MM.1S (cell line): ENCODE measurements around the gene EPN1.
A peak's percentile ranks its signal among the peaks of the same experiment; 100 is the strongest.

Experiments used
- DNase-seq: peaks from one replicate; pipeline ENCODE4 v3.0.0-alpha.2; 2015
- H2AFZ ChIP-seq: fragments of 300-600 bp; sonication (generic); 2 replicates; pipeline ENCODE4 v1.6.0; 2016; ENCODE audit warnings: antibody characterized with exemption, low read length
- H3F3A ChIP-seq: fragments of 300-600 bp; sonication (generic); 2 replicates; pipeline ENCODE4 v1.6.1; 2016; ENCODE audit warnings: mild to moderate bottlenecking, antibody characterized with exemption, low read length, moderate library complexity, mixed read lengths; ENCODE audit not compliant: insufficient read depth
- H3K27ac ChIP-seq: fragments of 300-600 bp; sonication (generic); 2 replicates; pipeline ENCODE4 v1.5.1; 2016; ENCODE audit warnings: mild to moderate bottlenecking, low read length
- H3K27me3 ChIP-seq: fragments of 300-600 bp; sonication (generic); replicated peaks from 2 replicates; pipeline ENCODE4 v1.6.0; 2016; ENCODE audit warnings: low read length; ENCODE audit not compliant: insufficient read depth
- H3K36me3 ChIP-seq: fragments of 300-600 bp; sonication (generic); replicated peaks from 2 replicates; pipeline ENCODE4 v1.6.1; 2016; ENCODE audit warnings: mild to moderate bottlenecking, low read length, mixed read lengths; ENCODE audit not compliant: insufficient read depth
- H3K4me1 ChIP-seq: fragments of 300-600 bp; sonication (generic); 2 replicates; pipeline ENCODE4 v1.6.1; 2016; ENCODE audit warnings: low read length, mixed read lengths
- H3K4me2 ChIP-seq: fragments of 300-600 bp; sonication (generic); 2 replicates; pipeline ENCODE4 v1.6.0; 2016; ENCODE audit warnings: low read depth, low read length
- H3K4me3 ChIP-seq: fragments of 300-600 bp; sonication (generic); 2 replicates; pipeline ENCODE4 v1.5.1; 2016; ENCODE audit warnings: low read length, mixed read lengths
- H3K79me2 ChIP-seq: fragments of 300-600 bp; sonication (generic); 2 replicates; pipeline ENCODE4 v1.6.1; 2016; ENCODE audit warnings: mixed run types, low read length, mixed read lengths
- H3K9ac ChIP-seq: fragments of 300-600 bp; sonication (generic); 2 replicates; pipeline ENCODE4 v1.6.1; 2016; ENCODE audit warnings: low read length, mixed read lengths
- H3K9me2 ChIP-seq: fragments of 300-600 bp; sonication (generic); replicated peaks from 2 replicates; pipeline ENCODE4 v1.6.1; 2016; ENCODE audit warnings: mild to moderate bottlenecking, low read length, mixed read lengths; ENCODE audit not compliant: insufficient read depth
- H3K9me3 ChIP-seq: fragments of 300-600 bp; sonication (generic); replicated peaks from 2 replicates; pipeline ENCODE4 v1.6.1; 2016; ENCODE audit warnings: mild to moderate bottlenecking, low read length, mixed read lengths; ENCODE audit not compliant: insufficient read depth
- H4K20me1 ChIP-seq: fragments of 300-600 bp; sonication (generic); 2 replicates; pipeline ENCODE4 v1.6.1; 2016; ENCODE audit warnings: mild to moderate bottlenecking, low read length, moderate library complexity, mixed read lengths; ENCODE audit not compliant: insufficient read depth
- EZH2 ChIP-seq: fragments of 300-600 bp; sonication (generic); optimal IDR thresholded peaks from 2 replicates; pipeline ENCODE3; 2017; ENCODE audit warnings: low read depth, mild to moderate bottlenecking, antibody characterized with exemption, low read length, mixed read lengths
- EZH2phosphoT487 ChIP-seq: fragments of 300-600 bp; sonication (generic); IDR thresholded peaks from 2 replicates; pipeline ENCODE4 v1.6.1; 2018; ENCODE audit warnings: antibody characterized with exemption, low read length
- TF ChIP-seq, protein P1 (sequence below): fragments of 300-600 bp; sonication (generic); IDR thresholded peaks from 2 replicates; pipeline ENCODE4 v1.5.1; 2016; ENCODE audit warnings: antibody characterized with exemption, low read length, mixed read lengths

Gene EPN1

GRCh38 chr19:55675661-55676354 lies 782 bp downstream of the EPN1 start:
- peaks cover 27% of the 10 kb centered on the region for H3K4me1 ChIP-seq
- peak overlapping the region; percentile 87 for H3K27ac ChIP-seq
- peaks cover 85% of the 10 kb centered on the region for H3K79me2 ChIP-seq
- H3K36me3 ChIP-seq, result peaks cover 5% of the 10 kb centered on the region; the same call in 1 of the 2 replicates
- peaks cover 41% of the 10 kb centered on the region for H3F3A ChIP-seq
- peak overlapping the region; percentile 55 for H3K4me2 ChIP-seq
- no peak overlapping the region for H2AFZ ChIP-seq
- DNase-seq, result peak; percentile 19
- H3K4me3 ChIP-seq, result peak overlapping the region; percentile 75
- H3K27me3 ChIP-seq, result no peaks in the 10 kb centered on the region
- peak overlapping the region; percentile 85 for H3K9ac ChIP-seq
- peaks cover 6% of the 10 kb centered on the region for H4K20me1 ChIP-seq
- no peaks in the 10 kb centered on the region for H3K9me3 ChIP-seq
- no peak for TF ChIP-seq EZH2phosphoT487
- TF ChIP-seq EZH2, result no peak
- TF ChIP-seq, protein P1, sequence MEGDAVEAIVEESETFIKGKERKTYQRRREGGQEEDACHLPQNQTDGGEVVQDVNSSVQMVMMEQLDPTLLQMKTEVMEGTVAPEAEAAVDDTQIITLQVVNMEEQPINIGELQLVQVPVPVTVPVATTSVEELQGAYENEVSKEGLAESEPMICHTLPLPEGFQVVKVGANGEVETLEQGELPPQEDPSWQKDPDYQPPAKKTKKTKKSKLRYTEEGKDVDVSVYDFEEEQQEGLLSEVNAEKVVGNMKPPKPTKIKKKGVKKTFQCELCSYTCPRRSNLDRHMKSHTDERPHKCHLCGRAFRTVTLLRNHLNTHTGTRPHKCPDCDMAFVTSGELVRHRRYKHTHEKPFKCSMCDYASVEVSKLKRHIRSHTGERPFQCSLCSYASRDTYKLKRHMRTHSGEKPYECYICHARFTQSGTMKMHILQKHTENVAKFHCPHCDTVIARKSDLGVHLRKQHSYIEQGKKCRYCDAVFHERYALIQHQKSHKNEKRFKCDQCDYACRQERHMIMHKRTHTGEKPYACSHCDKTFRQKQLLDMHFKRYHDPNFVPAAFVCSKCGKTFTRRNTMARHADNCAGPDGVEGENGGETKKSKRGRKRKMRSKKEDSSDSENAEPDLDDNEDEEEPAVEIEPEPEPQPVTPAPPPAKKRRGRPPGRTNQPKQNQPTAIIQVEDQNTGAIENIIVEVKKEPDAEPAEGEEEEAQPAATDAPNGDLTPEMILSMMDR, result no peak
- no peaks in the 10 kb centered on the region for H3K9me2 ChIP-seq

- DNase-seq, result no peak
Measured at GRCh38 chr19:55676383-55676782, 1.4 kb downstream of the EPN1 start.

GRCh38 chr19:55676889-55677505 lies 2.0 kb downstream of the EPN1 start:
- DNase-seq, result no peak
- H3K9me2 ChIP-seq, result no peaks in the 10 kb centered on the region
- H3K79me2 ChIP-seq, result peaks cover 85% of the 10 kb centered on the region
- peak overlapping the region; percentile 85; the same call in 1 of the 2 replicates for H3K9ac ChIP-seq
- peak overlapping the region; percentile 55 for H3K4me2 ChIP-seq
- no peak overlapping the region for H2AFZ ChIP-seq
- H3K4me3 ChIP-seq, result peak overlapping the region; percentile 75
- TF ChIP-seq, protein P1, result no peak
- no peaks in the 10 kb centered on the region for H3K9me3 ChIP-seq
- H3K27ac ChIP-seq, result peak overlapping the region; percentile 87; the same call in 1 of the 2 replicates
- H4K20me1 ChIP-seq, result no peaks in the 10 kb centered on the region
- H3K36me3 ChIP-seq, result peaks cover 8% of the 10 kb centered on the region; the same call in 1 of the 2 replicates
- no peaks in the 10 kb centered on the region for H3K27me3 ChIP-seq
- H3K4me1 ChIP-seq, result peaks cover 27% of the 10 kb centered on the region
- H3F3A ChIP-seq, result peaks cover 40% of the 10 kb centered on the region

More at GRCh38 chr19:55676383-55676782, 1.4 kb downstream of the EPN1 start:
- TF ChIP-seq EZH2, result no peak
- no peak for TF ChIP-seq EZH2phosphoT487
- TF ChIP-seq, protein P1, result no peak
- no peaks in the 10 kb centered on the region for H3K27me3 ChIP-seq
- peaks cover 2% of the 10 kb centered on the region; the same call in 1 of the 2 replicates for H4K20me1 ChIP-seq
- H3K4me2 ChIP-seq, result peak overlapping the region; percentile 55
- H3K79me2 ChIP-seq, result peaks cover 85% of the 10 kb centered on the region
- H3K36me3 ChIP-seq, result peaks cover 5% of the 10 kb centered on the region; the same call in 1 of the 2 replicates
- no peak overlapping the region for H2AFZ ChIP-seq
- peak overlapping the region; percentile 75 for H3K4me3 ChIP-seq
- no peaks in the 10 kb centered on the region for H3K9me2 ChIP-seq
- peak overlapping the region; percentile 85; the same call in 1 of the 2 replicates for H3K9ac ChIP-seq
- H3K4me1 ChIP-seq, result peaks cover 27% of the 10 kb centered on the region
- no peaks in the 10 kb centered on the region for H3K9me3 ChIP-seq
- H3F3A ChIP-seq, result peaks cover 41% of the 10 kb centered on the region
- peak overlapping the region; percentile 87; the same call in 1 of the 2 replicates for H3K27ac ChIP-seq
